ENCODE data around the gene WWOX. TPM values are rescaled to one million over a fixed set of nuclear protein-coding genes. Genes with fewer than 3 reads are reported as not detected.

WWOX gene
- total and polyA plus RNA-seq, 2 of the 13 experiments (the other 11 are each of a cell fraction or from before 2014, with no cell fraction given): 9.1 to 37.4 TPM

DNA sequence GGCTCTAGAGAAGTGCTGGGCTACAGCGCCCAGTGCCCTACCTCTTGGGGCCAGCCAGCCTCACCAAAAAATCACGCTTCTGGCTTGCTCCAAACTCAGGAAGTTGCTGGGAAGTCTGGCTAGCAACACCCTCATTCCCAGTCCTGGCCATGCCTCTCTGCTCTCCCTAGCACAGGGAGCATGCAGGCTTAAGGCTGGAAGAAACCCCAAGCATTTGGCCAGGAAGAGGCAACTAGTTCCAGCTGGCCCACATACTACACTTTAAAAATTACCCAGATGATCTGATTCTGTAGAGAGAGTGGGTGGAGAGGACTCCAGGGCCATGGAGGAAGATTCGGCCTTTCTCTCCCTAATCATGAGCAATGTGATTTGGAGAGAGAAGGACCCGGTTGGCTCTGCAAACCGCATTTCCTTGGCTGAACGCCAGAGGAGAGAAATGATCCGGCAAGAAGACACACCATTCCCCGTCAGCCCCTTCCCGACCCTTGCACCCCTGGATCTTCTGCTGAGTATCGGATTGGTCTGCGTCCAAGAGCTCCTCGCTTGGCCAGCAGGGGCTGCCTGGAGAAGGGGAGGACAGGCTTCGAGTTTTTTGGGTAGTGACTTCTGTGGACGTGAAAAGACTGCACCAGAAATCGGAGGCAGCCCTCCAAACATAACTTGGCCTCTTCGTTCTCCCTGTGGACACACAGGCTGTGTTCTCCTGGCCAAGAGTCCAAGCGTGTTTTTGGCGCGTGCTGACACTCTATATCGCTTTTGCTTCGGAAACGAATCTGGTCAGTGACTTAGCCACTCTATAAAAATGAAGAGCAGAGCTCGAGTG lies 406.3 kb downstream of the WWOX start (continued):
- TF ChIP-seq ZNF333 (CRISPR knock-in tag; IDR thresholded peaks at IDR 0.05; ENCODE audit: borderline replicate concordance): no peak
- TF ChIP-seq ZNF574 (CRISPR knock-in tag; IDR thresholded peaks at IDR 0.05): peak; percentile 84
- TF ChIP-seq, protein P1, sequence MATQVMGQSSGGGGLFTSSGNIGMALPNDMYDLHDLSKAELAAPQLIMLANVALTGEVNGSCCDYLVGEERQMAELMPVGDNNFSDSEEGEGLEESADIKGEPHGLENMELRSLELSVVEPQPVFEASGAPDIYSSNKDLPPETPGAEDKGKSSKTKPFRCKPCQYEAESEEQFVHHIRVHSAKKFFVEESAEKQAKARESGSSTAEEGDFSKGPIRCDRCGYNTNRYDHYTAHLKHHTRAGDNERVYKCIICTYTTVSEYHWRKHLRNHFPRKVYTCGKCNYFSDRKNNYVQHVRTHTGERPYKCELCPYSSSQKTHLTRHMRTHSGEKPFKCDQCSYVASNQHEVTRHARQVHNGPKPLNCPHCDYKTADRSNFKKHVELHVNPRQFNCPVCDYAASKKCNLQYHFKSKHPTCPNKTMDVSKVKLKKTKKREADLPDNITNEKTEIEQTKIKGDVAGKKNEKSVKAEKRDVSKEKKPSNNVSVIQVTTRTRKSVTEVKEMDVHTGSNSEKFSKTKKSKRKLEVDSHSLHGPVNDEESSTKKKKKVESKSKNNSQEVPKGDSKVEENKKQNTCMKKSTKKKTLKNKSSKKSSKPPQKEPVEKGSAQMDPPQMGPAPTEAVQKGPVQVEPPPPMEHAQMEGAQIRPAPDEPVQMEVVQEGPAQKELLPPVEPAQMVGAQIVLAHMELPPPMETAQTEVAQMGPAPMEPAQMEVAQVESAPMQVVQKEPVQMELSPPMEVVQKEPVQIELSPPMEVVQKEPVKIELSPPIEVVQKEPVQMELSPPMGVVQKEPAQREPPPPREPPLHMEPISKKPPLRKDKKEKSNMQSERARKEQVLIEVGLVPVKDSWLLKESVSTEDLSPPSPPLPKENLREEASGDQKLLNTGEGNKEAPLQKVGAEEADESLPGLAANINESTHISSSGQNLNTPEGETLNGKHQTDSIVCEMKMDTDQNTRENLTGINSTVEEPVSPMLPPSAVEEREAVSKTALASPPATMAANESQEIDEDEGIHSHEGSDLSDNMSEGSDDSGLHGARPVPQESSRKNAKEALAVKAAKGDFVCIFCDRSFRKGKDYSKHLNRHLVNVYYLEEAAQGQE (IDR thresholded peaks at IDR 0.05; ENCODE audit: borderline replicate concordance in 1 of 2, low read depth in 1 of 2, low read length in 2 of 2): no peak; a peak in 2 of 4 replicates
- TF ChIP-seq SMC3 (IDR thresholded peaks at IDR 0.05; ENCODE audit: low read length): peak; percentile 45
- TF ChIP-seq ELF1 (CRISPR knock-in tag; IDR thresholded peaks at IDR 0.05): no peak
- no peak for TF ChIP-seq HMG20A (CRISPR knock-in tag; IDR thresholded peaks at IDR 0.05; ENCODE audit: borderline replicate concordance)
- no peak for TF ChIP-seq ZBTB1 (CRISPR knock-in tag; IDR thresholded peaks at IDR 0.05; ENCODE audit: borderline replicate concordance)
- TF ChIP-seq JDP2 (CRISPR knock-in tag; IDR thresholded peaks at IDR 0.05; ENCODE audit: borderline replicate concordance): no peak; the same call in 1 of the 2 replicates
- no peak for TF ChIP-seq ZNF570 (CRISPR knock-in tag; IDR thresholded peaks at IDR 0.05; ENCODE audit: borderline replicate concordance)
- no peak for TF ChIP-seq TCF12 (IDR thresholded peaks at IDR 0.05)
- no peak for TF ChIP-seq TCF12 (CRISPR knock-in tag; IDR thresholded peaks at IDR 0.05)
- TF ChIP-seq, protein P2, sequence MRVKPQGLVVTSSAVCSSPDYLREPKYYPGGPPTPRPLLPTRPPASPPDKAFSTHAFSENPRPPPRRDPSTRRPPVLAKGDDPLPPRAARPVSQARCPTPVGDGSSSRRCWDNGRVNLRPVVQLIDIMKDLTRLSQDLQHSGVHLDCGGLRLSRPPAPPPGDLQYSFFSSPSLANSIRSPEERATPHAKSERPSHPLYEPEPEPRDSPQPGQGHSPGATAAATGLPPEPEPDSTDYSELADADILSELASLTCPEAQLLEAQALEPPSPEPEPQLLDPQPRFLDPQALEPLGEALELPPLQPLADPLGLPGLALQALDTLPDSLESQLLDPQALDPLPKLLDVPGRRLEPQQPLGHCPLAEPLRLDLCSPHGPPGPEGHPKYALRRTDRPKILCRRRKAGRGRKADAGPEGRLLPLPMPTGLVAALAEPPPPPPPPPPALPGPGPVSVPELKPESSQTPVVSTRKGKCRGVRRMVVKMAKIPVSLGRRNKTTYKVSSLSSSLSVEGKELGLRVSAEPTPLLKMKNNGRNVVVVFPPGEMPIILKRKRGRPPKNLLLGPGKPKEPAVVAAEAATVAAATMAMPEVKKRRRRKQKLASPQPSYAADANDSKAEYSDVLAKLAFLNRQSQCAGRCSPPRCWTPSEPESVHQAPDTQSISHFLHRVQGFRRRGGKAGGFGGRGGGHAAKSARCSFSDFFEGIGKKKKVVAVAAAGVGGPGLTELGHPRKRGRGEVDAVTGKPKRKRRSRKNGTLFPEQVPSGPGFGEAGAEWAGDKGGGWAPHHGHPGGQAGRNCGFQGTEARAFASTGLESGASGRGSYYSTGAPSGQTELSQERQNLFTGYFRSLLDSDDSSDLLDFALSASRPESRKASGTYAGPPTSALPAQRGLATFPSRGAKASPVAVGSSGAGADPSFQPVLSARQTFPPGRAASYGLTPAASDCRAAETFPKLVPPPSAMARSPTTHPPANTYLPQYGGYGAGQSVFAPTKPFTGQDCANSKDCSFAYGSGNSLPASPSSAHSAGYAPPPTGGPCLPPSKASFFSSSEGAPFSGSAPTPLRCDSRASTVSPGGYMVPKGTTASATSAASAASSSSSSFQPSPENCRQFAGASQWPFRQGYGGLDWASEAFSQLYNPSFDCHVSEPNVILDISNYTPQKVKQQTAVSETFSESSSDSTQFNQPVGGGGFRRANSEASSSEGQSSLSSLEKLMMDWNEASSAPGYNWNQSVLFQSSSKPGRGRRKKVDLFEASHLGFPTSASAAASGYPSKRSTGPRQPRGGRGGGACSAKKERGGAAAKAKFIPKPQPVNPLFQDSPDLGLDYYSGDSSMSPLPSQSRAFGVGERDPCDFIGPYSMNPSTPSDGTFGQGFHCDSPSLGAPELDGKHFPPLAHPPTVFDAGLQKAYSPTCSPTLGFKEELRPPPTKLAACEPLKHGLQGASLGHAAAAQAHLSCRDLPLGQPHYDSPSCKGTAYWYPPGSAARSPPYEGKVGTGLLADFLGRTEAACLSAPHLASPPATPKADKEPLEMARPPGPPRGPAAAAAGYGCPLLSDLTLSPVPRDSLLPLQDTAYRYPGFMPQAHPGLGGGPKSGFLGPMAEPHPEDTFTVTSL (CRISPR knock-in tag; IDR thresholded peaks at IDR 0.05; ENCODE audit: borderline replicate concordance): no peak
- no peak for TF ChIP-seq MBNL3 (CRISPR knock-in tag; conservative IDR thresholded peaks at IDR 0.05)
- TF ChIP-seq GMEB2 (CRISPR knock-in tag; IDR thresholded peaks at IDR 0.05; ENCODE audit: low read depth): no peak
